T follicular helper cell (primary cell): ENCODE measurements around the gene C8G.

Source experiments
- DNase-seq: peaks from one replicate; pipeline ENCODE4 v3.0.0-alpha.2; 2020; ENCODE audit warnings: low read depth

C8G gene

GRCh38 chr9:136983167-136983566, 38.1 kb downstream of the C8G start:
- no peak for DNase-seq

GRCh38 chr9:136983656-136984314, 38.7 kb downstream of the C8G start:
- DNase-seq: no peak

GRCh38 chr9:136984464-136985026, 39.5 kb downstream of the C8G start:
- no peak for DNase-seq

GRCh38 chr9:136985027-136985602, 40.1 kb downstream of the C8G start:
- no peak for DNase-seq

GRCh38 chr9:136985853-136986252, 40.8 kb downstream of the C8G start:
- DNase-seq: no peak

GRCh38 chr9:136988872-136989271, 43.8 kb downstream of the C8G start:
- DNase-seq: no peak

GRCh38 chr9:136990242-136990911, 45.3 kb downstream of the C8G start:
- no peak for DNase-seq

- DNase-seq: peak; percentile 90
Measured at GRCh38 chr9:136991993-136992818, 47.2 kb downstream of the C8G start, which contains the start of gene PAXX. TSS of gene PAXX (plus strand) at chr9:136992422. CDS start at chr9:136992444, 22 bp downstream.

GRCh38 chr9:136992819-136993369, 47.9 kb downstream of the C8G start:
- no peak for DNase-seq

GRCh38 chr9:136994180-136994887, 49.3 kb downstream of the C8G start:
- DNase-seq: no peak

- DNase-seq: no peak
Measured at GRCh38 chr9:136994888-136995230, 49.8 kb downstream of the C8G start.

GRCh38 chr9:136995362-136995761, 50.3 kb downstream of the C8G start:
- no peak for DNase-seq

- DNase-seq: no peak
Measured at GRCh38 chr9:136995772-136996311, 50.8 kb downstream of the C8G start.
